Spleen (tissue), 7 donors: ENCODE measurements around the gene SPATA3.

ENCODE experiments used
- CTCF ChIP-seq, 11 experiments: fragments of 200-600 bp in 7 of 11; fragments of 450-650 bp in 4 of 11; sonication (generic) in 4 of 11; IDR thresholded peaks in 8 of 11; conservative IDR thresholded peaks in 3 of 11; 1 replicate in 7 of 11; 2 replicates in 4 of 11; pipeline versions ENCODE4 v1.4.0 to v1.8.0; 2016 to 2021; ENCODE audit warnings: antibody characterized with exemption in 11 of 11, inconsistent platforms in 4 of 11, mild to moderate bottlenecking in 1 of 11
- POLR2A ChIP-seq, 3 donors: fragments of 450-650 bp; IDR thresholded peaks; one replicate each; pipeline ENCODE4 v1.5.1; 2017; ENCODE audit warnings: antibody characterized with exemption in 3 of 3, mild to moderate bottlenecking in 1 of 3
- donor health status: DM: no; HTN: no; CAD: no; lungs with moderate emphysema.
- donor health status: DM: no; HTN: no; CAD: no.
- donor health status: DM: no; HTN: no; CAD: no.

GRCh38 chr2:230974096-230974913 is 21.6 kb upstream of the SPATA3 start:
- TF ChIP-seq CTCF (IDR thresholded peaks at IDR 0.05 in 8 of 11, conservative IDR thresholded peaks at IDR 0.05 in 3 of 11): no peak
- TF ChIP-seq POLR2A (IDR thresholded peaks at IDR 0.05): no peak
